ENCODE results near the gene HYDIN.

HYDIN gene

DNA sequence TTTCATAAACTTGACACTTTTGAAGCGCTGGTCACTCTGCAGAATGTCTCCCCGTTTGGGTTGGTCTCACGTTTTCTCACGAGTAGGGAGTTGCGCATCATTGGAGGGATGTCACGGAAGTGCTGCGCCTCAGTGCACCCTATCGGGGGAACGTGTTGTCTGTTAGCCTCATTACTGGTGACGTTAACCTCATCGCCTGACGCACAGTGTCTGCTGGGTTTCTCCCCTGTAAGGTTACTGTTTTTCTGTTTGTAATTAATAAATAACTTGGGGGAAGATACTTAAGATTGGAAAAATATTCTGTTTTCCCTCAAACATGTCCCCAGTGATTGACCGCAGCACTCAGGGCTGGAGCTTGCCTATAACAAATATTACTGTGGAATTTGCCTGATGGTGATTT is 456.3 kb downstream of the HYDIN start:
- no peak overlapping the region for H3K4me3 ChIP-seq (ENCODE audit: control insufficient read depth, low read depth, low read length)

DNA sequence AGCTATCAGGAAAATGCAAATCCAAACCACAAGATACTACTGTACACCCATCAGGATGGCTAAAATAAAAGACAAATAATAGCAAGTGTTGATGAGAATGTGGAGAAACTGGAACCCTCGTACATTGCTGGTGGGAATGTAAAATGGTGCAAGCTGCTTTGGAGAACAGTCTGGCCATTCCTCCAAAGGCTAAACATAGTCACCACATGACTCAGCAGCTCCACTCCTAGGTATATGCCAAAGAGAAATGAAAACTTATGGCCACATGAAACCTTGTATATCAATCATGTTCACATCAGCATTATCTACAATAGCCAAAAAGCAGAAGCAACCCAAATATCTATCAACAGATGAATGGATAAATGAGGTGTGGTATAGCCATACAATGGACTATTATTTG is 458.0 kb downstream of the HYDIN start:
- H3K4me3 ChIP-seq (ENCODE audit: control insufficient read depth, low read depth, low read length): no peak overlapping the region
- TF ChIP-seq, protein P1, sequence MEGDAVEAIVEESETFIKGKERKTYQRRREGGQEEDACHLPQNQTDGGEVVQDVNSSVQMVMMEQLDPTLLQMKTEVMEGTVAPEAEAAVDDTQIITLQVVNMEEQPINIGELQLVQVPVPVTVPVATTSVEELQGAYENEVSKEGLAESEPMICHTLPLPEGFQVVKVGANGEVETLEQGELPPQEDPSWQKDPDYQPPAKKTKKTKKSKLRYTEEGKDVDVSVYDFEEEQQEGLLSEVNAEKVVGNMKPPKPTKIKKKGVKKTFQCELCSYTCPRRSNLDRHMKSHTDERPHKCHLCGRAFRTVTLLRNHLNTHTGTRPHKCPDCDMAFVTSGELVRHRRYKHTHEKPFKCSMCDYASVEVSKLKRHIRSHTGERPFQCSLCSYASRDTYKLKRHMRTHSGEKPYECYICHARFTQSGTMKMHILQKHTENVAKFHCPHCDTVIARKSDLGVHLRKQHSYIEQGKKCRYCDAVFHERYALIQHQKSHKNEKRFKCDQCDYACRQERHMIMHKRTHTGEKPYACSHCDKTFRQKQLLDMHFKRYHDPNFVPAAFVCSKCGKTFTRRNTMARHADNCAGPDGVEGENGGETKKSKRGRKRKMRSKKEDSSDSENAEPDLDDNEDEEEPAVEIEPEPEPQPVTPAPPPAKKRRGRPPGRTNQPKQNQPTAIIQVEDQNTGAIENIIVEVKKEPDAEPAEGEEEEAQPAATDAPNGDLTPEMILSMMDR (conservative IDR thresholded peaks at IDR 0.05; ENCODE audit: control insufficient read depth, insufficient read depth, low read depth, low read length): no peak
- peak; percentile 53 for DNase-seq (ENCODE audit: low read depth)

More for the DNA sequence above, 456.3 kb downstream of the HYDIN start:
- TF ChIP-seq, protein P1 (conservative IDR thresholded peaks at IDR 0.05; ENCODE audit: control insufficient read depth, insufficient read depth, low read depth, low read length): no peak
- no peak for DNase-seq (ENCODE audit: low read depth)

DNA sequence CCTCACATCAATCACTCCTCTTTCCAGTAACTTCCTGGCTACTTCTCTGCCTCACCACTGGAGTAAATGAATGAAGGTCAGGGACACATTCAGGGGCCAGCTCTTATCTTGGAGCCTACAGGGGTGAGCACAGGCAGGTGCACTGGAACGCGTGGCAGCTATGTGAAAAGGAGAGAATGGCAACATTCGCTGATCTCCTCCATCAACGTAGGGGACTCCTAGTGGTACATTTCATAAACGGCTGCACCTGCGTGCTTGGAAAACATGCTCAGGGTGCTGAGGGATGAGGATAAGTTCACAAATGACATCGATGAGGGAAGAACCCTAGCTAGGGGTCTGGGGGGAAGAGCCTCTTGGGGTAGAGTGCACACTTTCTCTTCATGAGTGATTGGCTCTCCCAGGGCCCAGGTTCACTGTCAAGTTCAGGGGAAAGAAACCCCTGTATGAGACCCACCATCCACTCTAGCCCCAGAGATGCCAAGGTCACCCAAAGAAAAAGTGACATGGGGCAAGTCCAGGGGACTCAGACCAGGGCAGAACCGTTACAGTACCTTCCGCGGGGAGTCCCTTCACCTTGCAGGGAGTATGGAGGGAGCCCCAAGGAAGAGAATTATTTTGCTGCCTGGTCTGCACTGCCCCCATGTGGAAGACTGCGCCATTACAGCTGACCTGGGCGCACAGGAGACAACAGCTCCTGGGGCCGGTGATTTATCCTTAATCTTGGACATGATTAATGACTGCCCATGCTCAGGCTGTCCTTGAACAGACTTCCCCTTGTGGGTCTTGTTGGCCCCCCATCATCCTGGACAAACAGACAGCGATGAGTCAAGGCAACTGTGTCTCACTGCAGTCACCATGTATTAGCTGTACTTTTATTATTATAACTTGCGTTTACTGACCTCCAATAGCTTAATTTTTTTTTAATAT is 459.6 kb downstream of the HYDIN start:
- peak; percentile 58 for DNase-seq (ENCODE audit: low read depth)
- TF ChIP-seq, protein P1 (conservative IDR thresholded peaks at IDR 0.05; ENCODE audit: control insufficient read depth, insufficient read depth, low read depth, low read length): peak; percentile 92
- H3K4me3 ChIP-seq (ENCODE audit: control insufficient read depth, low read depth, low read length): no peak overlapping the region

DNA sequence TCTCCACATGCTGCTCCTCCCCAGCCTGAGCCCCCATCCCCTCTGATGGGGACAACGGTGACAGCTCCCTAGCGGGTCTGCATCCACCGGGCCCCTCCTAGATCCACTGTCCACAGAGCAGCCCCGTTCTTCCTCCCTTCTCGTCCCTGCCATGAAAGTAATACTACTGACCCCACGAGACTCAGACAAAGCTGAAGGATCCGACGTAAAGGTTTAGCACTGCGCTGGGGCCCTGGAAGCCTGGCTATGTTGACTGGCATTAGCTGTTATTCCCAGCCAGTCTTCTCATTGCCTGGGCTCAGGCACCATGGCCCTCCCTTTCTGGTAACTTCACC is 460.3 kb downstream of the HYDIN start:
- no peak for DNase-seq (ENCODE audit: low read depth)
- H3K4me3 ChIP-seq (ENCODE audit: control insufficient read depth, low read depth, low read length): no peak overlapping the region
- TF ChIP-seq, protein P1 (conservative IDR thresholded peaks at IDR 0.05; ENCODE audit: control insufficient read depth, insufficient read depth, low read depth, low read length): no peak

DNA sequence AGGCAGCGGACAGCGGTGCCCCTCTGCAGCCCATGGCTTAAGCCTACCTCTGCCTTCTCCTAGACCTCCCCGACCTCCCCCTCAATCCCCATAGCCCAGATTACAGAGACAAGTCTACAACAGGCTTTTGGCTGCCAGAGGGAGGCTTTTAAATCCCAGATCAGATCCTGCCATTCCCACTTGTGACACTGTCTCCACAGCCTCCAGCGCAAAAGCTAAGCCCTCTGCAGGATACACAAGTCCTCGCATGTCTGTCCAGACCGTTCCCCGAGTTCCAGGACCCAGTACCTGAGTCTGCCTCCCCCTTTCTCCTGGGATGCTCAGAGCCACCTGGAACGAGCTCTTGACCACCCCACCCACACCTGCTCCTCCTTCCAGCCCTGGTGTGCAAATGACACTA is 460.8 kb downstream of the HYDIN start:
- no peak overlapping the region for H3K4me3 ChIP-seq (ENCODE audit: control insufficient read depth, low read depth, low read length)
- TF ChIP-seq, protein P1 (conservative IDR thresholded peaks at IDR 0.05; ENCODE audit: control insufficient read depth, insufficient read depth, low read depth, low read length): no peak
- no peak for DNase-seq (ENCODE audit: low read depth)

DNA sequence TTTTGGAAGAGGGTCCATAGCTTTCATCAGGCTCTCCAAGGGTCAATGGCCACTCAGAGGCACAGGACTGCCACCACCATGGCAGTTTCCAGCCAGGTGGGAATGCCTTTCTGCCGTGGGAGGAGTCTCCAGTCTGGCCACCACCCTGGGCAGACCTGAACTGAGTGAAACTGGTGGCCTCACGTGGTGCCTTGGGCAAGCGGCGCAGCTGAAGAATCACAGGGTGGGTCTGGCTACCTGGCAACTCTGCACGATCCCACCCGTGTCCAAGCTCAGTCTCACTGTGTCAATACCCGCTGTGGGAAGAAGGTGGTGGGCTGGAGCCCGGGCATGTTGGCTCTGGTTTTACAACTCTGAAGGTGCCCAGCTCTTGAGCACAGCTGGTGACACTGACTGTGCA is 461.4 kb downstream of the HYDIN start:
- DNase-seq (ENCODE audit: low read depth): no peak
- TF ChIP-seq, protein P1 (conservative IDR thresholded peaks at IDR 0.05; ENCODE audit: control insufficient read depth, insufficient read depth, low read depth, low read length): no peak
- H3K4me3 ChIP-seq (ENCODE audit: control insufficient read depth, low read depth, low read length): no peak overlapping the region

Measured in fibroblast of mammary gland (primary cell).